ENCODE measurements around the gene TCP10L.

The TCP10L gene

DNA sequence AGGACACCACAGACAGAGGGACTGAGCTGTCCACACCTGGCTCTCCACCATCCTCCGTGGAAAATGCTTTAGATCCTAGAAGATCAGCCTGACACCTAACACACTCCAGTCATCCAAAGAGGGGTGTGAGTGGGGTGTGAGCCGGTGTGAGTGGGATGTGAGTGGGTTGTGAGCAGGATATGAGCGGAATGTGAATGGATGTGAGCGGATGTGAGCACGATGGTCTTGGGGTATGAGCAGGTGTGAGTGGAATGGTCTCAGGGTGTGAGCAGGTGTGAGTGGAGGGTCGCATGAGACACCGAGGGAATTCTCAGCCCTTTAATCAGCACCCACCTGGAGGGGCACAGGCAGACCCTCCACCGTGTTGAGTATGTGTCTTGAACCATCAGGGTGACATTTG is 851 bp downstream of the TCP10L start:
- H3K27me3 ChIP-seq (ENCODE audit: insufficient read depth, poor library complexity, severe bottlenecking), result no peaks in the 10 kb centered on the region
- TF ChIP-seq SPI1 (IDR thresholded peaks at IDR 0.05; ENCODE audit: borderline replicate concordance, low read depth), result no peak
- no peak for DNase-seq (ENCODE audit: low read depth in 1 of 2, low spot score in 1 of 2)
- H3K27ac ChIP-seq (replicated peaks), result no peak overlapping the region
- no peak overlapping the region for H3K4me3 ChIP-seq (replicated peaks; ENCODE audit: insufficient read depth, low read length)

DNA sequence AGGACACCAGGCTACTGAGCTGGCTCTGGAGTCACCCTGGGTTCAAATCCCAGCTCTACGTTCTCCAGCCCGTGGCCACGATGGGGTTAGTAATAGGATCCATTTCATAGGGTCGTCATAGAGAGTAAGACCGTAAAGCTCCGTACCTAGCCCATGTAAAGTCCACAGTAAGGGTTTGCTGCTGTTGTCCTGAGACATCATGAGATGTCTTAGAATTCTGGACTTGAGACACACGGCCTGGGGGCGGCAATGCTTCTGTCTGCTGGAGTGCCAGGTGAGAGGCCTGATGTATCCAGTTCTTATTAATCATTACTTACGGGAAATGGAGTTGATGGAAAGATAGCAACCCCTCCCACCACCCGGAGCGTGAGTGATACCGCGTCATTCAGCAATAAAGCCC is 3.6 kb downstream of the TCP10L start:
- TF ChIP-seq GABPA (IDR thresholded peaks at IDR 0.05; ENCODE audit: low read depth), result no peak
- TF ChIP-seq SPI1 (IDR thresholded peaks at IDR 0.05; ENCODE audit: borderline replicate concordance, low read depth), result no peak
- TF ChIP-seq, protein P1, sequence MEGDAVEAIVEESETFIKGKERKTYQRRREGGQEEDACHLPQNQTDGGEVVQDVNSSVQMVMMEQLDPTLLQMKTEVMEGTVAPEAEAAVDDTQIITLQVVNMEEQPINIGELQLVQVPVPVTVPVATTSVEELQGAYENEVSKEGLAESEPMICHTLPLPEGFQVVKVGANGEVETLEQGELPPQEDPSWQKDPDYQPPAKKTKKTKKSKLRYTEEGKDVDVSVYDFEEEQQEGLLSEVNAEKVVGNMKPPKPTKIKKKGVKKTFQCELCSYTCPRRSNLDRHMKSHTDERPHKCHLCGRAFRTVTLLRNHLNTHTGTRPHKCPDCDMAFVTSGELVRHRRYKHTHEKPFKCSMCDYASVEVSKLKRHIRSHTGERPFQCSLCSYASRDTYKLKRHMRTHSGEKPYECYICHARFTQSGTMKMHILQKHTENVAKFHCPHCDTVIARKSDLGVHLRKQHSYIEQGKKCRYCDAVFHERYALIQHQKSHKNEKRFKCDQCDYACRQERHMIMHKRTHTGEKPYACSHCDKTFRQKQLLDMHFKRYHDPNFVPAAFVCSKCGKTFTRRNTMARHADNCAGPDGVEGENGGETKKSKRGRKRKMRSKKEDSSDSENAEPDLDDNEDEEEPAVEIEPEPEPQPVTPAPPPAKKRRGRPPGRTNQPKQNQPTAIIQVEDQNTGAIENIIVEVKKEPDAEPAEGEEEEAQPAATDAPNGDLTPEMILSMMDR (IDR thresholded peaks at IDR 0.05; ENCODE audit: insufficient read depth, low read length), result no peak
- no peak for TF ChIP-seq POLR2AphosphoS5 (IDR thresholded peaks at IDR 0.05; ENCODE audit: low read depth)
- TF ChIP-seq, protein P2, sequence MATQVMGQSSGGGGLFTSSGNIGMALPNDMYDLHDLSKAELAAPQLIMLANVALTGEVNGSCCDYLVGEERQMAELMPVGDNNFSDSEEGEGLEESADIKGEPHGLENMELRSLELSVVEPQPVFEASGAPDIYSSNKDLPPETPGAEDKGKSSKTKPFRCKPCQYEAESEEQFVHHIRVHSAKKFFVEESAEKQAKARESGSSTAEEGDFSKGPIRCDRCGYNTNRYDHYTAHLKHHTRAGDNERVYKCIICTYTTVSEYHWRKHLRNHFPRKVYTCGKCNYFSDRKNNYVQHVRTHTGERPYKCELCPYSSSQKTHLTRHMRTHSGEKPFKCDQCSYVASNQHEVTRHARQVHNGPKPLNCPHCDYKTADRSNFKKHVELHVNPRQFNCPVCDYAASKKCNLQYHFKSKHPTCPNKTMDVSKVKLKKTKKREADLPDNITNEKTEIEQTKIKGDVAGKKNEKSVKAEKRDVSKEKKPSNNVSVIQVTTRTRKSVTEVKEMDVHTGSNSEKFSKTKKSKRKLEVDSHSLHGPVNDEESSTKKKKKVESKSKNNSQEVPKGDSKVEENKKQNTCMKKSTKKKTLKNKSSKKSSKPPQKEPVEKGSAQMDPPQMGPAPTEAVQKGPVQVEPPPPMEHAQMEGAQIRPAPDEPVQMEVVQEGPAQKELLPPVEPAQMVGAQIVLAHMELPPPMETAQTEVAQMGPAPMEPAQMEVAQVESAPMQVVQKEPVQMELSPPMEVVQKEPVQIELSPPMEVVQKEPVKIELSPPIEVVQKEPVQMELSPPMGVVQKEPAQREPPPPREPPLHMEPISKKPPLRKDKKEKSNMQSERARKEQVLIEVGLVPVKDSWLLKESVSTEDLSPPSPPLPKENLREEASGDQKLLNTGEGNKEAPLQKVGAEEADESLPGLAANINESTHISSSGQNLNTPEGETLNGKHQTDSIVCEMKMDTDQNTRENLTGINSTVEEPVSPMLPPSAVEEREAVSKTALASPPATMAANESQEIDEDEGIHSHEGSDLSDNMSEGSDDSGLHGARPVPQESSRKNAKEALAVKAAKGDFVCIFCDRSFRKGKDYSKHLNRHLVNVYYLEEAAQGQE (IDR thresholded peaks at IDR 0.05; ENCODE audit: insufficient replicate concordance, low read depth), result no peak

DNA sequence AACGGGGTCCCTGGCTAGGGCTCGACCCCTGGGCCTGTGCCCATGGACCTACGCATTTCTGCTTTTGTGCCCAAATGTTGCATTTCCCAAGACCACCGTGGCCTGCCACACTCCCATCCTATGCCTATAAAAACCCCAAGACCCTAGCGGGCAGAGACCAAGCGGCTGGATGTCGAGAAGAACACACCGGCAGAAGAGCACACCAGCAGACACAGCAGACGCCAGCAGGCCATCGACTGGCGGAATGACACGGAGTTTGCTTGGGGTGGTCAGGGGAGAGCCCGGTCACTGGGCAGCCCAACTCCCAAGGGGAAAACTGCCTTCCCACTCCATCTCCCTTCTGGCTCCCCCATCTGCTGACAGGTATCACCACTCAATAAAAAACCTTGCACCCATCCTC is 4.4 kb downstream of the TCP10L start:
- Histone ChIP-seq H3K4me3 (replicated peaks; ENCODE audit: insufficient read depth, low read length) (no peak overlapping the region), H3K27me3 (ENCODE audit: insufficient read depth, poor library complexity, severe bottlenecking) (no peaks in the 10 kb centered on the region), H3K27ac (replicated peaks) (no peak overlapping the region)
- DNase-seq (ENCODE audit: low read depth in 1 of 2, low spot score in 1 of 2), result no peak
- TF ChIP-seq POLR2AphosphoS5 (IDR thresholded peaks at IDR 0.05; ENCODE audit: low read depth), result no peak
- no peak for TF ChIP-seq GABPA (IDR thresholded peaks at IDR 0.05; ENCODE audit: low read depth)
- TF ChIP-seq, protein P1 (IDR thresholded peaks at IDR 0.05; ENCODE audit: insufficient read depth, low read length), result no peak
- TF ChIP-seq, protein P2 (IDR thresholded peaks at IDR 0.05; ENCODE audit: insufficient replicate concordance, low read depth), result no peak
- TF ChIP-seq SPI1 (IDR thresholded peaks at IDR 0.05; ENCODE audit: borderline replicate concordance, low read depth), result no peak

More for the DNA sequence above, 3.6 kb downstream of the TCP10L start:
- Histone ChIP-seq H3K4me3 (replicated peaks; ENCODE audit: insufficient read depth, low read length) (no peak overlapping the region), H3K27ac (replicated peaks) (no peak overlapping the region), H3K27me3 (ENCODE audit: insufficient read depth, poor library complexity, severe bottlenecking) (no peaks in the 10 kb centered on the region)
- DNase-seq (ENCODE audit: low read depth in 1 of 2, low spot score in 1 of 2), result no peak

DNA sequence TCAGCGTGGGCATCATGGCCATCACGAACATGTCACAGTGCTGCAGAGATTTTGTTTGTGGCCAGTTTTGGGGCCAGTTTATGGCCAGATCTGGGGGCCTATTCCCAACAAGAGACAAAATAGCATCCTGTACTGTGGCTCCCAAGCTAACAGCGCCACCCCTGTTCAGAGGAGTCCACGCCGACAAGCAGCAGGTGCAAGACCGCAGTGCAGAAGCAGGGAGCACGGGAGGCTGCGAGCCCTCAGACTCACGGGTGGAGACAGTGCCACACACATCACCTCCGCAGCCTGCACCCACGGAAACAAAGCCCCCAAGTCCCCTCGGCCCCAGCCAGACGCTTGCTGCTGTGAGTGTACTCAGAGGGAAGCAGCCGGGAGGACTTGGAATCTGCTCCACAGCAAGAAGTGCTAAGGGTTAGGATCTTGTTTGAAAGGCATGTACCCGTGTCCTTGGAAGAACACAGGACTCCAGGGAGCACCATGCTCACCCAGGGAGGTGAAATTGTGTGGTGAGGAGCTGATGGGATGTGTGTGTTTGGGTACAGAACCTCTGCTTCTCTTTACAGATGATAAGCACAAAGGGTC is 7.1 kb downstream of the TCP10L start:
- TF ChIP-seq GABPA (IDR thresholded peaks at IDR 0.05; ENCODE audit: low read depth) (no peak), POLR2AphosphoS5 (IDR thresholded peaks at IDR 0.05; ENCODE audit: low read depth) (no peak)
- Histone ChIP-seq H3K27ac (replicated peaks) (no peak overlapping the region), H3K27me3 (ENCODE audit: insufficient read depth, poor library complexity, severe bottlenecking) (no peaks in the 10 kb centered on the region), H3K4me3 (replicated peaks; ENCODE audit: insufficient read depth, low read length) (no peak overlapping the region)
- no peak for DNase-seq (ENCODE audit: low read depth in 1 of 2, low spot score in 1 of 2)

DNA sequence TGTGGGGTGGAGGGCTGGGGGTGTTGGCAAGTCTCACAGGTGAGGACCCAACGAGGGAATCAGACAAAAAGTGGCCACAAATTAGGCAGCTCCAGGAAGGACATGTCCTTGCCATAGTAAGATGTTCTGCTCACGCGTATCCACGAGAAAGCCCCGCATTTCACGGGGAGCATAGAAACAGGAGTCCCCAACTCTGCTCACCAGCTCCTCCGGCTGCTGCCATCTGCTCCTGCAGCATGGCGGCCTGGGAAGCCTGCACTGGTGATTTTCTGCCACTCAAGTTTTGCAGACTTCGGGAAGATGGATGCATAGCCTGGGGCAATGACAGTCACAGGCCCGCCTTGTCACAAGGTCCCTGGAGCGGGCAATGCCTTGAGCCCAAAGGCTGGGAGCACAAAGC is 9.3 kb downstream of the TCP10L start:
- DNase-seq (ENCODE audit: low read depth in 1 of 2, low spot score in 1 of 2), result no peak
- H3K27me3 ChIP-seq (ENCODE audit: insufficient read depth, poor library complexity, severe bottlenecking), result no peaks in the 10 kb centered on the region
- no peak overlapping the region for H3K27ac ChIP-seq (replicated peaks)
- TF ChIP-seq GABPA (IDR thresholded peaks at IDR 0.05; ENCODE audit: low read depth) (no peak), POLR2AphosphoS5 (IDR thresholded peaks at IDR 0.05; ENCODE audit: low read depth) (no peak), SPI1 (IDR thresholded peaks at IDR 0.05; ENCODE audit: borderline replicate concordance, low read depth) (no peak)
- TF ChIP-seq, protein P1 (IDR thresholded peaks at IDR 0.05; ENCODE audit: insufficient read depth, low read length), result no peak
- TF ChIP-seq, protein P2 (IDR thresholded peaks at IDR 0.05; ENCODE audit: insufficient replicate concordance, low read depth), result no peak
- no peak overlapping the region for H3K4me3 ChIP-seq (replicated peaks; ENCODE audit: insufficient read depth, low read length)
